Tibial nerve (tissue), 4 donors: ENCODE data around the gene RPS4Y2. TPM values are rescaled to one million over a fixed set of nuclear protein-coding genes. Genes with fewer than 3 reads are reported as not detected.

Experiments used
- DNase-seq, 2 donors: peaks; one replicate each; pipeline ENCODE4 v3.0.0-alpha.2; 2019; ENCODE audit warnings: low spot score in 2 of 2
- H3K27ac ChIP-seq, 4 donors: fragments of 200-600 bp; sonication (generic) in 3 of 4; one replicate each; pipeline ENCODE4 v1.5.1; 2017 to 2019; ENCODE audit warnings: mild to moderate bottlenecking in 1 of 4
- H3K27me3 ChIP-seq, 2 donors: fragments of 200-600 bp; sonication (generic) in 1 of 2; one replicate each; pipeline versions ENCODE4 v1.5.1 to v1.6.0; 2017 to 2019
- H3K36me3 ChIP-seq, 3 donors: fragments of 200-600 bp; sonication (generic); one replicate each; pipeline ENCODE4 v1.5.1; 2018 to 2019
- H3K4me1 ChIP-seq, 4 donors: fragments of 200-600 bp; sonication (generic) in 3 of 4; one replicate each; pipeline ENCODE4 v1.5.1; 2017 to 2019
- H3K4me3 ChIP-seq, 4 donors: fragments of 200-600 bp; sonication (generic) in 3 of 4; one replicate each; pipeline ENCODE4 v1.5.1; 2017 to 2019; ENCODE audit warnings: mild to moderate bottlenecking in 1 of 4, moderate library complexity in 1 of 4
- H3K9me3 ChIP-seq, 4 donors: fragments of 200-600 bp; sonication (generic) in 3 of 4; one replicate each; pipeline ENCODE4 v1.5.1; 2017 to 2019
- CTCF ChIP-seq, 5 experiments: fragments of 200-600 bp in 3 of 5; fragments of 450-650 bp in 2 of 5; sonication (generic) in 3 of 5; IDR thresholded peaks; one replicate each; pipeline ENCODE4 v1.5.1; 2016 to 2019; ENCODE audit warnings: antibody characterized with exemption in 5 of 5, mild to moderate bottlenecking in 3 of 5, moderate library complexity in 2 of 5
- EP300 ChIP-seq, 2 donors: sonication (generic); formaldehyde crosslinking; IDR thresholded peaks; one replicate each; pipeline ENCODE4 v1.6.1; 2017; ENCODE audit warnings: antibody characterized with exemption in 2 of 2, mild to moderate bottlenecking in 1 of 2
- POLR2A ChIP-seq, 2 donors: fragments of 450-650 bp; IDR thresholded peaks; one replicate each; pipeline ENCODE4 v1.6.1; 2017; ENCODE audit warnings: antibody characterized with exemption in 2 of 2, mild to moderate bottlenecking in 2 of 2, moderate library complexity in 2 of 2
- WGBS, 2 donors: methylation state at CpG; one replicate each; pipeline ENCODE4 v1.1.5; 2018; 5-methylcytosine and 5-hydroxymethylcytosine counted together
- total RNA-seq, 4 donors: library from RNA; depleted of rRNA; stranded (reverse); fragments of >200 nt; gene quantifications; one replicate each; pipeline ENCODE4 v1.1.0, GENCODE V29; 2016

The RPS4Y2 gene
- total RNA-seq, 4 donors from 2014 or later = not detected

- Histone ChIP-seq H3K4me3 (no peak overlapping the region), H3K4me1 (no peaks in the 10 kb centered on the region), H3K36me3 (no peaks in the 10 kb centered on the region), H3K9me3 (no peaks in the 10 kb centered on the region), H3K27me3 (no peaks in the 10 kb centered on the region), H3K27ac (no peak overlapping the region)
- 71% methylated on average over 3 of the region's 3 CpGs; no CpG with 5 or more reads in 1 of the 2 donors for WGBS, 2 donors
- TF ChIP-seq EP300 (IDR thresholded peaks at IDR 0.05) = no peak
- no peak for TF ChIP-seq POLR2A (IDR thresholded peaks at IDR 0.05)
- no peak for TF ChIP-seq CTCF (IDR thresholded peaks at IDR 0.05)
- no peak for DNase-seq
Observed at GRCh38 chrY:20806243-20806642, 50.3 kb downstream of the RPS4Y2 start.

- no peaks in the 10 kb centered on the region for H3K27me3 ChIP-seq
- TF ChIP-seq EP300 (IDR thresholded peaks at IDR 0.05) (no peak), CTCF (IDR thresholded peaks at IDR 0.05) (no peak), POLR2A (IDR thresholded peaks at IDR 0.05) (no peak)
- H3K4me1 ChIP-seq = no peaks in the 10 kb centered on the region
- H3K9me3 ChIP-seq = no peaks in the 10 kb centered on the region
- WGBS, 2 donors = 75% methylated on average over 1 of the region's 1 CpG; no CpG with 5 or more reads in 1 of the 2 donors
- no peaks in the 10 kb centered on the region for H3K36me3 ChIP-seq
- H3K4me3 ChIP-seq = no peak overlapping the region
- no peak overlapping the region for H3K27ac ChIP-seq
- DNase-seq = no peak
Observed at GRCh38 chrY:20813459-20813858, 57.6 kb downstream of the RPS4Y2 start.

DNA sequence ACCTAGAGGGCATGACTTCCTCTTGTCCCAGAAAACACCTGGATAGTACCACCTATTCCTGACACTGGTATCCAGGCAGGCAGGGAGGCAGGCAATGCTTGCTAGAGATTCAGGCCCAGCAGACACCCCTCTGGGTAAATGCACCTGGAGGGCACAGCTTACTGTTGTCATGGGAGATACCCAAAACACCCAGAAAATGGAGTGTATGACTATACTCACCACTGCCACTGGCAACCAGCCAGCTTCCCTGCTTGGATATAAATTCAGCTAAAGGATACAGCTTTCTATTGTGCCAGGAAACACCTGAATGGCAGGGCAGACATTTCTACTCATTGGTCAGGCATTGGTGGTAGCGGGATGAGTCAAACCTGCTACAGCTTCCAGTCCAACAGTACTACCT is 58.9 kb downstream of the RPS4Y2 start:
- H3K36me3 ChIP-seq = no peaks in the 10 kb centered on the region
- H3K4me1 ChIP-seq = no peaks in the 10 kb centered on the region
- no peak overlapping the region for H3K27ac ChIP-seq
- no peaks in the 10 kb centered on the region for H3K9me3 ChIP-seq
- no CpG with 5 or more reads among the region's 1 CpG for WGBS, 2 donors
- H3K4me3 ChIP-seq = no peak overlapping the region
- TF ChIP-seq POLR2A (IDR thresholded peaks at IDR 0.05) = no peak
- H3K27me3 ChIP-seq = no peaks in the 10 kb centered on the region
- DNase-seq = no peak

DNA sequence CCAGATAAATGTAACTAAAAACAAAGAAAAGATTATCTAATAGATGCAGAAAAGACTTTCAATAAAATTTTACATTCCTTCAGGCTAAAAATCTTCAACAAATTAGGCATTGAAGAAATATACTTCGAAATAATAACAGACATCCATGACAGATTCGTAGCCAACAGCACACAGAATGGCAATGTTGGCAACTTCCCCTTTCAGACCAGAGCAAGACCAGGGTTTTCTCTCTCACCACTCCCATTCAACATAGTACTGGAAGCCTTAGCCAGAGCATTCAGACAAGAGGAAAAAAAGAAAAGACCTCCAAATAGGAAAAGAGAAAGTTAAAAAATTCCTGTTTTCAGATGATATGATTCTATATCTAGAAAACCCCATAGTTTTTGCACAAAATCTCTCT is 61.2 kb downstream of the RPS4Y2 start:
- no peak for DNase-seq
- Histone ChIP-seq H3K9me3 (no peaks in the 10 kb centered on the region), H3K4me3 (no peak overlapping the region), H3K27me3 (no peaks in the 10 kb centered on the region), H3K36me3 (no peaks in the 10 kb centered on the region), H3K4me1 (no peaks in the 10 kb centered on the region), H3K27ac (no peak overlapping the region)
- TF ChIP-seq POLR2A (IDR thresholded peaks at IDR 0.05) = no peak
- TF ChIP-seq CTCF (IDR thresholded peaks at IDR 0.05) = no peak
- TF ChIP-seq EP300 (IDR thresholded peaks at IDR 0.05) = no peak
- 67% methylated on average over 2 of the region's 2 CpGs; no CpG with 5 or more reads in 1 of the 2 donors for WGBS, 2 donors

Other genes starting within 250 kb of the RPS4Y2 start
- 10 to 100 TPM in 1 of 4 donors, 1 to 10 TPM in 1, not detected in 2; 5.7 to 12.7 TPM for gene EIF1AY, start 180.3 kb upstream of the RPS4Y2 start, total RNA-seq